Pons (tissue), 1 donor: ENCODE measurements around the gene TEDC2.

Experiments
- DNase-seq: peaks from one replicate; pipeline ENCODE4 v3.0.0-alpha.2; 2016; ENCODE audit warnings: low spot score

TEDC2 gene

GRCh38 chr16:2496223-2497115 lies 36.6 kb downstream of the TEDC2 start:
- DNase-seq = no peak

GRCh38 chr16:2497116-2497630 lies 37.3 kb downstream of the TEDC2 start:
- DNase-seq = no peak

DNA sequence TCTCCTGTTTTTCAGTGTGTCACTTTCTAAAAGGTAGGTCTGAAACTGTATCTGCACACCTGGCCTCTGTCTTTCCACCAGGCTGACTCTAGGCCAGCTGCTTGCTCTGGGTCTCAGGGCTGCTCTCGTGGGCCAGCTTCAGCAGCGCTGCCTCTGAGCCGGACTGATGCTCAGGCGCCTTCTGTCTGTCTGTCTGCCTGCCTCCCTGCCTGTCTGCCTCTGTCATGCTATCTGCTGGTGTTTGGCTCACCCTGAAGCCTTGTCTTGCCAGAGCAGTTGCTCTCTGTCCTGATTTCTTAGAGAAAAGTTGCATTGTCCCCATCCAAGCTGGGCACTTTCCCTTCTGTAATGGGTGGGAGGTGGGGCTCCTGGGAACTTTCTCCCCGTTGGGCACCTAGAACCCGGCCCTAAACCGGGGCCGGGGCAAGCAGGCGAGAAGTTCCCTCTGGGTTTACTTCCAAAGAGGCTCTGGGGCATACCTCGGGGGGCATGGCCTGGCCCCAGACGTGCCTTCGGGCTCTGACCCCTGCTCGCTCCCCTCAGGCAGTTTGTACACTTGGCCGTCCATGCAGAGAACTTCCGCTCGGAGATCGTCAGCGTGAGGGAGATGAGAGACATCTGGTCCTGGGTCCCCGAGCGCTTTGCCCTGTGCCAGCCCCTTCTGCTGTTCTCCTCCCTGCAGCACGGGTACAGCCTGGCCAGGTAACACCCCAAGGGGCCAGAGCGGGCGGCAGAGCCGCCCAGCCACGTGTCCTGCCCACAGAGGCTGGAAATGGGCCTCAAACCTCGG lies 38.0 kb downstream of the TEDC2 start:
- no peak for DNase-seq

GRCh38 chr16:2498531-2499253 lies 38.8 kb downstream of the TEDC2 start:
- no peak for DNase-seq

DNA sequence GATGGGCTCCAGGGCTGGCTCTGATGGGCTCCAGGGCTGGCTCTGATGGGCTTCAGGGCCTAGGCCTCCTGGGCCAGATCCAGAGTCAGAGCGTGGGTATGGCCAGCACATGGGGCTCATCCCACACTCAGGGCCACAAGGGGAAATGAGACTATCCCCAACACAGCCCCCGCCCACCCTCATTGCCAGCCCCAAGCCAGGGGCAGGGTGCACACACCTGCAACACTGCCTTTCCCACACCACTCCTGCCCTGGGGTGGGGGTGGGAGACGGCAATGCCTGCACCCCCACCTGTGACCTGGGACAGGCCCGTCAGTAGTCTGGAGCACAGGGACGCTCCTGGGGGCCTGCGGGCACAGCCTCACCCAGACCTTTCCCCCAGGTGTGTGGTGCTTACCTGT lies 39.5 kb downstream of the TEDC2 start:
- DNase-seq = no peak

GRCh38 chr16:2499890-2500429 lies 40.1 kb downstream of the TEDC2 start:
- no peak for DNase-seq

- DNase-seq = no peak
Measured at GRCh38 chr16:2500430-2500917, 40.6 kb downstream of the TEDC2 start.

DNA sequence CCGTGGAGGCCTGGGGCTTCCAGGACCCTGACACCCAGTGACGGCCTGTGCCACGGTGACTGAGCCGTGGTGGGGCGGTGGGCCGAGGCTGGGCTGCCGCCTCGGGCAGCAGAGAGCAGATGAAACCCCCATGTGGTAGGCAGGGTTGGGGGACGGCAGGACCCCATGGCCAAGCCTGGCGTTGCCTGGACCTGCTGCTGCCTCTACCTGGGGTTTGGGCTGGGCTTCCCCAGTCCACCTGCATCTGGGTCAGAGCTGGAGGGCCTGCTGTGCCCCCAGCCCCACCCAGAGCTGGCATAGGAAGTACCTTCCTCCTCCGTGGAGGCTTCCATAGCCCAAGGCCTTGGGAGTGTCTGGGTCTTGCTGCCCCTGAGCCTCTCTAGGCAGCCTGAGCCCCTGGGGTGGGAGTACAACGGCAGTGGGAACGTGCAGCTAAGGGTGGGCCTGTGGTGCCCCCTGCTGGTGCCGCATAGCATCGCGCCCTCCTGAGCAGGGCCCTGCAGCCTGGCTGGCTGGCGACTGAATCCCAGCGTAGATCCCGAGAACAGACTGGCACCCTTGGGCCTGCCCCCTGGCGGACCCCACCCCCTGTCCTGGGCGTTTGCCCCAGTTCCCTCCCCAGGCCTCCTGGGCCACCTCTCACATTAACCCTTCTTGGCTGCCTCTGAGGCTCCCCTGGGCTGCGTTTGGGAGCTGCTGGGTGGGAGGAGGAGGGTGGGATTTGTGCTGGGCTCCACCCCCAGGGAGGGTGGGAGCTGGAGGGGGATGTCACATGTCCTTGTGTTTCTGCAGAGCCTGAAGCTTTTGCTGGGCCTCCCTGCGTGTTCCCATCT lies 41.2 kb downstream of the TEDC2 start:
- DNase-seq = peak; percentile 81

DNA sequence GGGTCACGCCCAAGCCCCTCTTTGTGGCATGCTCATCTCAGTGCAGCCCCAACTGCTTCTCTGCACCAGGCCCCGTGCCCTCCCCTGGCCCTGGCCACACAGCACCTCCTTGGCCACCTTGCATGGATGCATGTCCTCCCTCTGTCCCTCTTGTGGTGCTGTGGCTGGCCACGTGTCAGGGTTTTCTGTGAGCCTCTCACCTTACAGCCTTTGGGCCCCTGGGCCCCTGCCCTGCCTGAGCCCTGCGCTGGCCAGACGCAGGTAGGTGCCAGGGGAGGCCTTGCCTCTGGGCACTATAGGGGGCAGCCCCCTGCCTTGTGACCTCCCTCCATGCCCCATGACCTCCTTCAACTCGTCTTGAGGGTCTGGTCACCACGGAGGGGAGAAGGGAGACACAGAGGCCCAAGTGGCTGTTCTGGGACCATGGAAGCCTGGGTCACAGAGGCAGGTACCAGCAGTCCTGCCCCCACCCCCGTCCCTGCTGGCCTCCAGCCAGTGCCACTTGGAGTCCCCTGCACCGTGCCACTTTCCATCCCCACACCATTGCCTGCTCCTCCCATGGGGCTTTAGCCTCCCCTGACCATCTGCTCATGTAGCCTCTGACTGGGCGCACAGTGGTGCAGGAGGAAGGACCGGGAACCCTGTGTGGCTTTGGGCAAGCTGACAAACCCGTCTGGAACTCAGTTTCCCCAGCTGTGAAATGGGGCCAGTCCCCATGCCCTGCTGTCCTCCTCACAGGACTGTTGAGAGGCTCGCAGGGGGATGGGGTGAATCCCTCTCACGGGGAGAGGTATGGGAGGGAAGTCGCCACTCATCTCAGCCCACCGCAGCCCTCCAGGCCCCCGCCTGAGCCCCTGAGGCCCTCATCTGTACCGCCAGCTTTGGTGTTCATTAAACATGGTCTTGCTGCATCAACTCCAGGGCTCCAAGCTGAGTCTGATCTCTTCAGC lies 42.3 kb downstream of the TEDC2 start:
- no peak for DNase-seq

DNA sequence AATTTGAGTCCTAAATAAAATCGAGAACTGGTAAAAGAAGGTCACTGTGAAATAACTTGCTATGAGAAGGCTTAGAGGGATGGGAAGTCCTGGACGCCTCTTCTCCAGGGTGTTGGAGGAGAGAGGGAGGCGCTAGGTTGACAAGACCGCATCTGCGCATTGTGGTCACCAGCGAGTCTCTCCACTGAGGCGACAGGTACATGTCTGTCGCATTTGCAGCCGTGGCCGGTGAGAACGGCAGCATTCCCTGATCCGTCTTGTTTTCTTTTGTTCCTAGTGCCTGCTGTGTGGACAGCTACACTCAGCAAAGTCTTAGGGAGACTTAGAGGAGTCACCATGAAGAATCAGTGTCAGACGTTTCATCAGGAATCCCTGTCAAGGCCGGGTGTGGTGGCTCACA lies 45.8 kb downstream of the TEDC2 start:
- DNase-seq = no peak

- peak; percentile 55 for DNase-seq
Measured at GRCh38 chr16:2507052-2507659, 47.2 kb downstream of the TEDC2 start.

DNA sequence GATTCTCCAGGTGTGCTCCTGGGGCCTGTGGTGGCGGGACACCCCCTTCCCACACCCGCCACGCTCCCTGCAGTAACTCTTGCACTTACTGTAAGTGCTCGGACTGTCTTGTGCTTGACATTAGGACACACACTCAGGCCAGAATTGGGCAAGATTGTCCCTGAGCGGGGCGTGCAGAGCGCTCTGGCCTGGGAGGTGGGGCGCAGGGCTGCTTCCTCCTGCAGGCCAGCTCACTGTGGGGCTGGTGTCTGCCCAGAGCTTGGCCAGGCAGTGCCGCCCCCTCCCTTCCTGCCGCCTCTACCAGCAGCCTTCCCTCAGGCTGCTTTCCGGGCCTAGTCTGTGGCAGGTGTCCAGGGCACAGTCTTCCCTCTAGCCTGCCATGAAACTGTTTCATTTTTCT lies 47.8 kb downstream of the TEDC2 start:
- peak; percentile 33 for DNase-seq

GRCh38 chr16:2508722-2509400 lies 49.0 kb downstream of the TEDC2 start:
- DNase-seq = no peak

DNA sequence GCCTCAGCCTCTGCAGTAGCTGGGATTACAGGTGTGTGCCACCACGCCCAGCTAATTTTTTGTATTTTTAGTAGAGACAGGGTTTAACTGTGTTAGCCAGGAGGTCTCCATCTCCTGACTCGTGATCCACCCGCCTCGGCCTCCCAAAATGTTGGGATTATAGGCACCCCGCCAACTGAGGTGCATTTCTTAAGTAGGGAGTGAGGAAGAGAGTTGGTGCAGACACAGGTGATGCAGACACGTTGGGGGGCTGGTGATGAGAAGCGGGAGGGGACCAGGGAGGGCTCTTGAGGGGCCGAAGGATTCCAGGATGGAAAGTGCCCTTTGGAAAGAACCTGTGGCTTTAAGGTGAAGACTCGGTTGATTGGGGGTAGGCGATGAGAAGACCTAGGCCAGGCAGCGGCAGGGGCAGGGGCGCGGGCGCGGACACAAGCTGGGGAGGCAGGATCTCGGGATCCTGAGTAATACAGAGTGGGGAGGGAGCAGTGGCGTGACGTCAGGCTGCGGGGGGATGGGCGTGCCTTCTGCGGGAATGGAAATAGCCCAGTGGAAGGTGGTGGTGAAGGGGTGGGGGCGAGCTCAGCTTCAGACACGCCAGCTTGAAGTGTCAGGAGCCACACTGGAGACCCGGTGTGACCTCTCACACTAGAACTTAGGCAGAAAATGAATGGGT lies 51.4 kb downstream of the TEDC2 start:
- no peak for DNase-seq

GRCh38 chr16:2511996-2512734 lies 52.3 kb downstream of the TEDC2 start:
- no peak for DNase-seq

DNA sequence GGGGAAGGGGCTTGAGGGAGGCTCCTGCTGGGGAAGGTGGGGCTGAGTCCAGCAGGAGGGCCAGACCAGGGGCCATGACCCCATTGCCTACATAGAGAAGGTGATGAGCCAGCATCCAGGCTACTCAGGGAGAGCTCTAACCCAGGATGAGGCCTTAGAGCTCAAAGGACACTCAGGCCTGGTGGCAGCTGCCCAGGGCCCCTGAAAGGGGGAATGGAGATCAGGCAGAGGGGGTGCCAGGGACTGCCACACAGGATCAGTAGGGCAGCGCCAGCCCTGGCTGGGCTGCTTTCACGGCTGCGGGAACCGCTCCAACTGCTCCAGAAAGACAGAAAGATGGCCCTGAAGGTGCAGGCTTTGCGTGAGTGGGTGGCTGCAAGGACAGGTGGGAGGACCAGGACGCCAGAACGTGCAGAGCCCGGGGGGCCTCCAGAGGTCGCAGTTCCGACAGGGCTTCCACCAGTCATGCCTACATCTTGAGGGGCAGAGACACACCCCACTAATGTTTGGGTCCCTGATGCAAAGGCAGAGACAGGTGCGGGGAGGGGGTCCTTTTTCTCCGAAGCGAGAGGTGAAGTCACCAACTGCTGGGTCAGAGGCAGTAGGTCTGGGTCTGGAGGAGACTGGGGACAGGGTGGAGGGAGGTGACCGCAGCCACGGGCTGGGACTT lies 53.0 kb downstream of the TEDC2 start:
- DNase-seq = no peak
